ENCODE results near the gene CXCL1. TPM values are rescaled to one million over a fixed set of nuclear protein-coding genes. Genes with fewer than 3 reads are reported as not detected.

The CXCL1 gene
- total RNA-seq, 2 donors from 2014 or later, result 8.4 to 19.6 TPM

DNA sequence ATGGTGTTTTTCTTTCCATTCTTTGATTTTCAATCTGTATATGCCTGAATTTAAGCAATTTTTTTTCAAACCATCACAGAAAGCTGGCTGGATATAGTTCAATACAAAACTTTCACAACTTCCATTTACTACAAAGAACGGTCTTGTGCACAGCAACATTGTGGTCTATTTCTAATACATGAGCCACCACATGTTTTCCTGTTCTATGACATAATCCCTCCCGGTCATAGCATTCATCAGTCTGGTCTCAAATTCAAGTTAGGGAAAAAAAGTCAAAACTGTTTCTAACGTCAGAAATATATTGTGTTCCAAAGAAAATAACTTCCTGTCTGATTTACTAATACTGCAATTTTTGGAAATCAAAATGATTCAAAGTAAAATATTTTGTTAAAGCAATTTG, 40.2 kb upstream of the CXCL1 start:
- H3K27ac ChIP-seq, result no peak overlapping the region
- TF ChIP-seq, protein P1, sequence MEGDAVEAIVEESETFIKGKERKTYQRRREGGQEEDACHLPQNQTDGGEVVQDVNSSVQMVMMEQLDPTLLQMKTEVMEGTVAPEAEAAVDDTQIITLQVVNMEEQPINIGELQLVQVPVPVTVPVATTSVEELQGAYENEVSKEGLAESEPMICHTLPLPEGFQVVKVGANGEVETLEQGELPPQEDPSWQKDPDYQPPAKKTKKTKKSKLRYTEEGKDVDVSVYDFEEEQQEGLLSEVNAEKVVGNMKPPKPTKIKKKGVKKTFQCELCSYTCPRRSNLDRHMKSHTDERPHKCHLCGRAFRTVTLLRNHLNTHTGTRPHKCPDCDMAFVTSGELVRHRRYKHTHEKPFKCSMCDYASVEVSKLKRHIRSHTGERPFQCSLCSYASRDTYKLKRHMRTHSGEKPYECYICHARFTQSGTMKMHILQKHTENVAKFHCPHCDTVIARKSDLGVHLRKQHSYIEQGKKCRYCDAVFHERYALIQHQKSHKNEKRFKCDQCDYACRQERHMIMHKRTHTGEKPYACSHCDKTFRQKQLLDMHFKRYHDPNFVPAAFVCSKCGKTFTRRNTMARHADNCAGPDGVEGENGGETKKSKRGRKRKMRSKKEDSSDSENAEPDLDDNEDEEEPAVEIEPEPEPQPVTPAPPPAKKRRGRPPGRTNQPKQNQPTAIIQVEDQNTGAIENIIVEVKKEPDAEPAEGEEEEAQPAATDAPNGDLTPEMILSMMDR (IDR thresholded peaks at IDR 0.05), result no peak
- no peaks in the 10 kb centered on the region for H3K36me3 ChIP-seq
- intact Hi-C loops (cut with DNase I), result no loop called here
- H3K9ac ChIP-seq (ENCODE audit: low read depth in 2 of 2, low read length in 2 of 2), result no peak overlapping the region
- no peak overlapping the region for H3K4me3 ChIP-seq
- H3K9me3 ChIP-seq, result no peaks in the 10 kb centered on the region
- H3K4me1 ChIP-seq, result no peaks in the 10 kb centered on the region
- DNase-seq, result no peak
- H3K27me3 ChIP-seq, result no peaks in the 10 kb centered on the region

GRCh38 chr4:73831569-73831968, 37.6 kb upstream of the CXCL1 start:
- no peak for DNase-seq
- H3K4me3 ChIP-seq, result no peak overlapping the region
- H3K9ac ChIP-seq (ENCODE audit: low read depth in 2 of 2, low read length in 2 of 2), result no peak overlapping the region
- TF ChIP-seq, protein P1 (IDR thresholded peaks at IDR 0.05), result no peak
- no peaks in the 10 kb centered on the region for H3K36me3 ChIP-seq
- H3K27me3 ChIP-seq, result no peaks in the 10 kb centered on the region
- H3K27ac ChIP-seq, result no peak overlapping the region
- H3K9me3 ChIP-seq, result no peaks in the 10 kb centered on the region
- intact Hi-C loops (cut with DNase I), result no loop called here
- H3K4me1 ChIP-seq, result no peaks in the 10 kb centered on the region

DNA sequence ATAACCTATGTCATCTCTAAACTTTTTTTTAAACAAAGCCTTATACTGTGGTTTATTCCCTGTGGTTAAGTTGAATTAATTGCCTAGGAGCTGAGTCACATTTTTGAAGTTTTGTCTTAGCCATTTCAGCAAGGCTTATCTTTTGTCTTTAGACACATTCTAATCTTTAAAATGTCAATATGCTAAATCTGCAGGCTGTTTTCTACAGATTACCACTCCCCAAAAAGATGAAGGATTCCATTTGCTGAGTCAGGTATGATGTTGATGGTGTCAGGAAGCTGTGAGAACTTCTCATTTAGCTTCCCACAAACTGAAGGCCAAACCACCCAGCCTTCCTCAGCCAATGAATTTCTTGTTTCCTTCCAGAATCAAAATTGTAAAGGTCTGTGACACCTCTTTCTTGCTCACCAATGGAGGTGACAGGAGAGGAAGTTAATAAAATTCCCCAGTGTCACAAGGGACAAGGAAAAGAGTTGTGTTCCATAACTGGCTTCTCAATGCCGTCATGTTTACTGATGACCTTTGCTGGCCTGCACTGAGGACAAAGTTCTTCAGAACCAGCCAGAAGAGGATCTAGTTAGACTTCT, 36.4 kb upstream of the CXCL1 start:
- Histone ChIP-seq H3K4me3 (no peak overlapping the region), H3K36me3 (no peaks in the 10 kb centered on the region), H3K9me3 (no peaks in the 10 kb centered on the region), H3K27me3 (no peaks in the 10 kb centered on the region), H3K9ac (ENCODE audit: low read depth in 2 of 2, low read length in 2 of 2) (no peak overlapping the region), H3K4me1 (no peaks in the 10 kb centered on the region), H3K27ac (no peak overlapping the region)
- intact Hi-C loops (cut with DNase I), result no loop called here
- DNase-seq, result no peak
- TF ChIP-seq, protein P1 (IDR thresholded peaks at IDR 0.05), result no peak

DNA sequence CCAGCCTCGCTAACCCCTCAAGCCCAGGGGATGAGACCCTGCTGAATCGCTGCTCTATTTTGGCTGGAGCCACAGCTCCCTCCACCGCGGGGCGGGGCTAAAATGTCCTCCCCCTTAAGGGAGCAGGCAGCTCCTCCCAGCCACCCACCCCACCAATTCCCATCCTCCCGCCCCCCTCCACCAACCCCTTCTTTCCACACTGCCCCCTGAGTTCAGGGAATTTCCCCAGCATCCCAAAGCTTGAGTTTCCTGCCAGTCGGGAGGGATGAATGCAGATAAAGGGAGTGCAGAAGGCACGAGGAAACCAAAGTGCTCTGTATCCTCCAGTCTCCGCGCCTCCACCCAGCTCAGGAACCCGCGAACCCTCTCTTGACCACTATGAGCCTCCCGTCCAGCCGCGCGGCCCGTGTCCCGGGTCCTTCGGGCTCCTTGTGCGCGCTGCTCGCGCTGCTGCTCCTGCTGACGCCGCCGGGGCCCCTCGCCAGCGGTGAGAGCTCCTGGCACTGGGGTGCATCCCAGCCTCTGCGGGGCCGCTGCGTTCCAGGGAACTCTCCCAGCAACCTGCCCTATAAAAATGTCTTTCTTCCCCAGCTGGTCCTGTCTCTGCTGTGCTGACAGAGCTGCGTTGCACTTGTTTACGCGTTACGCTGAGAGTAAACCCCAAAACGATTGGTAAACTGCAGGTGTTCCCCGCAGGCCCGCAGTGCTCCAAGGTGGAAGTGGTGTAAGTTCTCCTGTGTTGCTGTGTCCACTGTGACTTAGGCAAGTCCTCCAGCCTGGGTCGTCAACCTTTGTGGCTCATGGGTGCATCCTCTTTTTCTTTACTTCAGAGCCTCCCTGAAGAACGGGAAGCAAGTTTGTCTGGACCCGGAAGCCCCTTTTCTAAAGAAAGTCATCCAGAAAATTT, 32.6 kb upstream of the CXCL1 start, which contains the start of gene CXCL6:
CXCL6 (plus strand) TSS at position 306 of the 907 bp plus-strand sequence; CDS start at position 379, 73 bp downstream.
- H3K36me3 ChIP-seq, result no peaks in the 10 kb centered on the region
- no peaks in the 10 kb centered on the region for H3K4me1 ChIP-seq
- TF ChIP-seq, protein P1 (IDR thresholded peaks at IDR 0.05), result no peak
- no peaks in the 10 kb centered on the region for H3K27me3 ChIP-seq
- peak within 1 kb of the TSS in 1 of 2 donors; percentile 24 for H3K9ac ChIP-seq (ENCODE audit: low read depth in 2 of 2, low read length in 2 of 2)
- no peak within 1 kb of the TSS for H3K27ac ChIP-seq
- peak within 1 kb of the TSS; percentile 36 for H3K4me3 ChIP-seq
- DNase-seq, result peak; percentile 36
- H3K9me3 ChIP-seq, result no peaks in the 10 kb centered on the region
- intact Hi-C loops (cut with DNase I), result no loop called here

DNA sequence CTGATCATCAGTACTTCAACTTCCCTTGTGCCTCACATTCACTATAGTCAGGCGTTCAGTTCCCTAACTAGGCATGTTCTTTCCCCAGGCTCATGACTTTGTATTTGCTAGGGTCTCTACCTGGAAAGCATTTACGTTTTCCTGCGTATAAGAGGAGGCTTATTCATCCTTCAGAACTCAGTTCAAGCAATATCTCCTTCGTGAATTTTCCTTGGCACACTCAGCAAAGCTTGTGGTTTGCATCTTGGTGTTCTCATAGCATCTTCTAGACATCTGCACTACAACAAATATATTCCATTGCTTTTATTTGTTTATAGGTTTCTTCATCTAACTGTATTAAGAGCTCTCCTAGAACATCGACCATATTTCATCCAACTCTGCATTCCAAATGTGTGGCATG, 30.1 kb upstream of the CXCL1 start:
- H3K27ac ChIP-seq, result no peak overlapping the region
- no peaks in the 10 kb centered on the region for H3K4me1 ChIP-seq
- no peak overlapping the region for H3K9ac ChIP-seq (ENCODE audit: low read depth in 2 of 2, low read length in 2 of 2)
- H3K36me3 ChIP-seq, result no peaks in the 10 kb centered on the region
- intact Hi-C loops (cut with DNase I), result no loop called here
- no peak overlapping the region for H3K4me3 ChIP-seq
- no peak for DNase-seq
- TF ChIP-seq, protein P1 (IDR thresholded peaks at IDR 0.05), result no peak
- no peaks in the 10 kb centered on the region for H3K27me3 ChIP-seq
- no peaks in the 10 kb centered on the region for H3K9me3 ChIP-seq

Data from colonic mucosa (tissue), 4 donors.